Esophagus muscularis mucosa (tissue), 4 donors: ENCODE results near the gene UNC13B.

Experiments used
- CTCF ChIP-seq, 3 experiments: fragments of 200-600 bp in 2 of 3; fragments of 450-650 bp in 1 of 3; sonication (generic) in 2 of 3; IDR thresholded peaks; one replicate each; pipeline ENCODE4 v1.5.1; 2017 to 2019; ENCODE audit warnings: antibody characterized with exemption in 3 of 3, mild to moderate bottlenecking in 2 of 3, moderate library complexity in 1 of 3
- EP300 ChIP-seq: sonication (generic); formaldehyde crosslinking; IDR thresholded peaks from one replicate; pipeline ENCODE4 v1.6.1; 2017; ENCODE audit warnings: antibody characterized with exemption
- POLR2AphosphoS5 ChIP-seq, 2 donors: sonication (generic); formaldehyde crosslinking; IDR thresholded peaks; one replicate each; pipeline ENCODE4 v1.6.1; 2017; ENCODE audit warnings: antibody characterized with exemption in 2 of 2

GRCh38 chr9:35406183-35406959, 244.6 kb downstream of the UNC13B start:
- TF ChIP-seq POLR2AphosphoS5 (IDR thresholded peaks at IDR 0.05) (no peak), CTCF (IDR thresholded peaks at IDR 0.05) (no peak), EP300 (no peak)
